GM18907 (cell line): ENCODE measurements around the gene RDH12.
"Not testable (repeated sequence)": the region's sequence is repeated elsewhere in the genome, so short reads cannot be mapped to it uniquely, and the experiment has no call there.

Source experiments
- ATAC-seq: cut with Tn5 transposase; IDR thresholded peaks from one replicate; pipeline ENCODE4 v1.9.1; 2021; ENCODE audit warnings: mild to moderate bottlenecking, moderate library complexity; ENCODE audit not compliant: unreplicated experiment

RDH12 gene

GRCh38 chr14:67701492-67701891, at the start of gene RDH12:
Gene RDH12, plus strand, starts transcription at chr14:67701886. Its CDS starts 20,757 bp downstream, at chr14:67722643.
- not testable (repeated sequence) for ATAC-seq

DNA sequence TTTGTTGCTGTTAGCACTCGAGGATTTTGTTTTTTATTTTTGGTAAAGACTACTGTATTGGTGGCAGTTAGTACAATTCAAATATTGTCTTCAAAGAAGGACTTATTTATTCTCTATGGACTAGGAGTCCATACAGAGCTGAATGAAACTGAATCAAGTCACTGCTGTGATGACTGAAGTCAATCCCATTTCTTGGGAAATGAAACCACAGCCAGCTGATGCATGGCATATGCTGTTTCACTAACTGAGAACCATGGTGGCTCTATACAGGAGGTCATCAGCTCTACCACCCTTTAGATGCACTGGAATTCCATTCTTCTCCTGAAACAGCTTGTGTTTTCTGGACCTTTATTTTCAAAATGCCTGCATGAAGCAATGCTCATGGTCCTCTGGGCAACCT, 49.5 kb upstream of the RDH12 start:
- ATAC-seq = no peak

DNA sequence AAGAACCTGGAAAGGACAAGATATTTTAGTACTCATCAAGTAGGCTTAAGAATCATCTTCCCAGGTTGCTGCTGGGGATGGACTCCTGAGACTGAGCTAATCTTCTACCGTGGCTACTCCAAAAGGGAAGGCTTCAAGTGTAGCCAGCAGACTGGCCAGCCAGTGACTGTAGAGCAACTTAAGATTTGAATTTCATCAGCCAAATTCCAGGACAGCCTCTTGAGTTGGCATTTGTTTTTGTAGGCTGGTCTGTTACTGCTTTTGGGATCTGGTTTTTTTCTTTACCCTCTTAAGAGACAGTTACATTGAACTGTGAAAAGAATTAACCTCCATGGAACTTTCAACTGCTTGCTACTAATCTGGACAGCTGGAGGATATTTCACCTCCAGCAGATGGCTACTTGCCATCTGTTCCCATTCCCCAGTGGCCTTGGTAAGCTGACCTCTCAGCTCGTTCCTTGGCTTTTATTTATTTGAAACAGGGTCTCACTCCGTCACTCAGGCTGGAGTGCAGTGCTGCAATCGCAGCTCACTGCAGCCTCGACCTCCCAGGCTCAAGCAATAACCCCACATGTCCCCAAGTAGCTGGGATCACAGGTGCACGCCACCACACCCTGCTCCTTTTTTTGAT, 47.9 kb upstream of the RDH12 start:
- ATAC-seq = no peak

DNA sequence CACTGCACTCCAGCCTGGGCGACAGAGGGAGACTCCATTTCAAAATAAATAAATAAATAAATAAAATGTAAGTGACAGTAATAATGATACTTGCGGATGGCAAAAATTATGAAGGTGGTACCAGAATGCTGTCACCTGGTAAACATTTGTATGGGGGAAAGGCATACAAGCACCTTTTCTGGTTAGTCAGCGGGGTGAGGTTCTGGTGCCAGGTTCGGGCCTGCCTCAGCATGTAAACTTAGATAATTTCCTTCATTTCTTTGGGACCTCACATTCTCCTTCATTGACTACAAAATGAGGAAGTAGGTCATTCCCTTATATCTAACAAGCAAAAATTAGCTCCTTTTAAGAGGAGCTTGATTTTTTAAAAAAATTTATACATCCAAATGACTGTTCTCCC, 38.1 kb upstream of the RDH12 start:
- ATAC-seq = no peak

GRCh38 chr14:67665868-67666267, 35.8 kb upstream of the RDH12 start:
- ATAC-seq = no peak

DNA sequence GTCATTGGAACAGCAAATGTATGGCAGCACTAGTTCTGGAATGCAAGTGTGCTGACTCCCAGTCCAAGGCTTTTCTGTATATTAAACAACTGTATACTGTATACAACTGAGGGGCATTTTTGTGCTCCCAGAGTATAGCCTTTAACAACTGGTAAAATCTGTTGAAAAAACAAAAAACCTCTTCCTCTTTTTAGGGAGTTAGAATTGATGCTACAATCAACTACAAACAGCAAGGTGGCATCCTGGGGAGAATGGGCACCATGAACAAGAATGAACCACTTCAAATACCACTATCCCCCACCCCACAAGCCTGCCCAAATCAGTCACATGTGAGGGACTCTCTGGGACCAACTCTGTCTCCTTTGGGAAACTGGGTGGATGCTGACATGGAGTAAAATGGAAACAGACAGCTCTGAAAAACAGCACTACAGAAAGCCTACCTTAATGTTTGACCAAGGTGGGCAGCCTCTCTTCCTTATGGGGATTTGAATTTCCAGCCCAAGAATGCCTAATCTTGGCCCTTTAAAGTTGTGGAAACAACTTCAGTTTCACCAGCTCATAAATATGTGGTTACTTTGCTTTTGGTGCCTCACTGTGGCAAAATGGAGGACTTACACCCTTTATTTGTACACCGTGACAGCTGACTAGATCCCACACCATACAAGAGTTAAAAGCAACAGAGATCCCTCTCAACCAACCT, 34.8 kb upstream of the RDH12 start:
- ATAC-seq = peak; percentile 51

- no peak for ATAC-seq
Observed at GRCh38 chr14:67668559-67668958, 33.1 kb upstream of the RDH12 start.

DNA sequence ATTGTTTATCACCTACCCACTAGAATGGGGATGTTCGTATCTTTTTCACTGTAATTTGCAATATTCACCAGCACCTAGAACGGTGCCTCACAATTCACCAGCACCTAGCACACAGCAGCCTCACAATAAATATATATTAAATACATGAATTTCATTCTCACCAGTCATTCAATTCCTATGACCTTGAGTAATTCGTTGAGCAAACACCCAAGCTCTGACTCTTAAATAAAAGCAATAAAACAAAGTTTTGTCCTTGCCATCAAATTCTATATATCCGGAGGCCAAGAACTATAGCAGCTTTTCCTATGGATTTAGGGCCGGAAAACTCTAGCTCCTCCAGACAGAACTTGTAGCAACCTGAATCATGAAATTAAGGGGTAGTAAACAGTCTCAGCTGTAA, 28.2 kb upstream of the RDH12 start:
- no peak for ATAC-seq

GRCh38 chr14:67674139-67674479, 27.6 kb upstream of the RDH12 start:
- ATAC-seq = peak; percentile 50

GRCh38 chr14:67674480-67675218, 27.0 kb upstream of the RDH12 start, which contains the start of gene VTI1B:
Gene VTI1B, minus strand, starts transcription at chr14:67674632. Its CDS starts 143 bp downstream, at chr14:67674489.
- ATAC-seq = peak; percentile 87

- no peak for ATAC-seq
Observed at GRCh38 chr14:67675219-67675582, 26.5 kb upstream of the RDH12 start.

GRCh38 chr14:67679006-67679405, 22.7 kb upstream of the RDH12 start:
- no peak for ATAC-seq

DNA sequence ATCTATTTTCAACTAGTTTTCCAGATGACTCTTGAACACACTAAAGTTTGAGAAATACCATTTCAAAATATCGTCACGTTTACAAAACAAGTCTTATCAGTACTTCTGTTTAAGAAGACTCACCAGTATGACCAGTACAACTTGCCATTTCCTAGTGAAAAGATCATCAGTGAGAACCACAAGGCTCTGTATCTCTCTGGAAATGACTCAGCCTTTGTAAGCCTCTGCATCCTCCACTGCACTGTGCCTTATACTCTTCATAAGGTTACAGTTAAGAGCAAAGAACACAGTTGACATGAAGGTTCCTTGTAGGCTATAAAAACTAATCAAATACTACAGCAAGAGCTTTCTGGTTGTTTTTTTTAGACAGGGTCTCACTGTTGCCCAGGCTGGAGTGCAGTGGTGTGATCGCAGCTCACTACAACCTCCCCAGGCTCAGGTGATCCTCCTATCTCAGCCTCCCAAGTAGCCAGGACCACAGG, 21.5 kb upstream of the RDH12 start:
- ATAC-seq = peak; percentile 93

DNA sequence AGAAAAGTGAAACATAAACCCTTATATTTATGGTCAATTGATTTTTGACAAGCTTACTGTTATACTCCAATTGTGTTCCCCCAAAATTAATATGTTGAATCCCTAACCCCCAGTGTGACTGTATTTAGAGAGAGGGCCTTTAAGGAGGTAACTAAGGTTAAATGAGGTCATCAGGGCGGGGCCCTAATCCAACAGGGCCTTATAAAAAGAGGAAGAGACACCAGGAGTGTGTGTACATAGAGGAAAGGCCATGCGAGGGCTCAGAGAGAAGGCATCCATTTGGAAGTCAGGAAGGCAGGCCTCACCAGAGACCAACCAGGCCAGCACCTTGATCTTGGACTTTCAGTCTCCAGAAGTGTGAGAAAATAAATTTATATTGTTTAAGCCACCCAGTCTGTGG, 20.7 kb upstream of the RDH12 start:
- ATAC-seq = no peak

GRCh38 chr14:67683842-67684241, 17.8 kb upstream of the RDH12 start:
- ATAC-seq = no peak

- no peak for ATAC-seq
Observed at GRCh38 chr14:67690011-67690410, 11.7 kb upstream of the RDH12 start.

GRCh38 chr14:67694791-67695393, 6.8 kb upstream of the RDH12 start:
- peak; percentile 85 for ATAC-seq

DNA sequence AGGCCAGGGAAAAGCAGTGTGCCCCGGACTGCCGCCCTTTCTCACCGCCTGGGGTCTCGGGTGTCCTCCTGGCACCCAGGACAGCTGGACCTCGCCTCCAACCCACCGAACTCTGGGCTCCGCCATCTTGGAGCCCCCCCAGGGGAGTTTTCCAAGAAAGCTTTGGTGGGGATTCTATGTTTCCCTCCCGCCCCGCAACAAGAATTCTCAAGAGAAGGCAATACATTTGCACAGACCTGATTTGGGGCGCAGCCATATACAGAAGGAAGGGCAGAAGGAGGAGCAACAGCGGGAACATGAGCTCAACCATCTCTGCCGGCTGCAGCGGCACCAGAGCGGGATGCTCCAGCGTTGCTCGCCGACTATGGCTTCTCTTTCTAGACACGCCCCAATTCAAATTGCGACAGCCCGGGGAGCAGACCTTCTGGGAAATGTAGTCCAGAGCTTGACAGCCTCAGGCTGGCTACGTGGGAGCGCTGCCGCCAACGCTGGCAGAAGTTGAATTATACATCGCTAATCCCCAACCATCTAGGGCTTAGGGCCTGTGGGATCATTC, 6.2 kb upstream of the RDH12 start, which contains the start of gene RDH11:
TSS of gene RDH11 (minus strand) at position 371 of the 556 bp plus-strand sequence. CDS start at position 310, 61 bp downstream.
- ATAC-seq = peak; percentile 89

- ATAC-seq = no peak
Observed at GRCh38 chr14:67697006-67697405, 4.7 kb upstream of the RDH12 start.

DNA sequence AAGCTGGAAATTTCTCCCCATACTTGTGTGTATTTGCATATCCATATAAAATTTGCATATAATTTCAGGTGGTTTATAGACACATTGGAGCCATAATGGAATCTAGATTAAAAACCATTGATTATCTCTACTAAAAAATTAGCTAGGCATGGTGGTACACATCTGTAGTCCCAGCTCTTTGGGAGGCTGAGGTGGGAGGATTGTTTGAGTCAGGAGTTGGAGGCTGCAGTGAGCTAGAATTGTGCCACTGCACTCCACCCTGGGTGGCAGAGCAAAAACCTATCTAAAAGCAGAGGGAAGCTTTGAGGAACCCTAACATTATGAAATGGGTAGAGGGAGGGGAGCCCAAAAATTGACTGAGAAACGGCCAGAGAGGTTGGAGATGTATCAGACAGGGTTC, 3.5 kb upstream of the RDH12 start:
- no peak for ATAC-seq

DNA sequence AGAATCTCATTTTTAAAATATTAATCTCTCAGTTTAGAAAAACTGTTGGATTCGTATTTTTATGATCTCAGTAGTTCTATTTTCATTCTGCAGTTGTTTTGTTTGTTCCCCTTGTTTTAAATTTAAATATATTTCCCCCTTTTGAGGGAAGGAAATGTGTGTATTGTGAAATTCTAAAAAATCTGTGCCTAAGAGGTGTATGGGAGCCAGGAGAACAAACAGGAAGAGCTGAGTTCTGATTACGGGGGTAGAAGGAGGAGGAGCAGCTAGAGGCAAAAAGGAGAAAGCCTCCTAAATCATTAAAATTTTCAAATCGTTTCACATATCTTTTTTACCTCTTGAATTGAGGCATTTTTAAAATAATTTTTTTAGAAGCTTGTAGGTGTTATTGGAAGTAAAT, 2.3 kb downstream of the RDH12 start:
- no peak for ATAC-seq
